ENCODE measurements around the gene TMEM120A.

TMEM120A gene

GRCh38 chr7:75977743-75978142, 16.7 kb downstream of the TMEM120A start:
- no peak for DNase-seq (ENCODE audit: low read depth)
- TF ChIP-seq, protein P1, sequence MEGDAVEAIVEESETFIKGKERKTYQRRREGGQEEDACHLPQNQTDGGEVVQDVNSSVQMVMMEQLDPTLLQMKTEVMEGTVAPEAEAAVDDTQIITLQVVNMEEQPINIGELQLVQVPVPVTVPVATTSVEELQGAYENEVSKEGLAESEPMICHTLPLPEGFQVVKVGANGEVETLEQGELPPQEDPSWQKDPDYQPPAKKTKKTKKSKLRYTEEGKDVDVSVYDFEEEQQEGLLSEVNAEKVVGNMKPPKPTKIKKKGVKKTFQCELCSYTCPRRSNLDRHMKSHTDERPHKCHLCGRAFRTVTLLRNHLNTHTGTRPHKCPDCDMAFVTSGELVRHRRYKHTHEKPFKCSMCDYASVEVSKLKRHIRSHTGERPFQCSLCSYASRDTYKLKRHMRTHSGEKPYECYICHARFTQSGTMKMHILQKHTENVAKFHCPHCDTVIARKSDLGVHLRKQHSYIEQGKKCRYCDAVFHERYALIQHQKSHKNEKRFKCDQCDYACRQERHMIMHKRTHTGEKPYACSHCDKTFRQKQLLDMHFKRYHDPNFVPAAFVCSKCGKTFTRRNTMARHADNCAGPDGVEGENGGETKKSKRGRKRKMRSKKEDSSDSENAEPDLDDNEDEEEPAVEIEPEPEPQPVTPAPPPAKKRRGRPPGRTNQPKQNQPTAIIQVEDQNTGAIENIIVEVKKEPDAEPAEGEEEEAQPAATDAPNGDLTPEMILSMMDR (IDR thresholded peaks at IDR 0.05; ENCODE audit: low read depth, low read length, missing control alignments), result no peak
- H3K4me3 ChIP-seq (ENCODE audit: low read depth, low read length), result no peak overlapping the region

DNA sequence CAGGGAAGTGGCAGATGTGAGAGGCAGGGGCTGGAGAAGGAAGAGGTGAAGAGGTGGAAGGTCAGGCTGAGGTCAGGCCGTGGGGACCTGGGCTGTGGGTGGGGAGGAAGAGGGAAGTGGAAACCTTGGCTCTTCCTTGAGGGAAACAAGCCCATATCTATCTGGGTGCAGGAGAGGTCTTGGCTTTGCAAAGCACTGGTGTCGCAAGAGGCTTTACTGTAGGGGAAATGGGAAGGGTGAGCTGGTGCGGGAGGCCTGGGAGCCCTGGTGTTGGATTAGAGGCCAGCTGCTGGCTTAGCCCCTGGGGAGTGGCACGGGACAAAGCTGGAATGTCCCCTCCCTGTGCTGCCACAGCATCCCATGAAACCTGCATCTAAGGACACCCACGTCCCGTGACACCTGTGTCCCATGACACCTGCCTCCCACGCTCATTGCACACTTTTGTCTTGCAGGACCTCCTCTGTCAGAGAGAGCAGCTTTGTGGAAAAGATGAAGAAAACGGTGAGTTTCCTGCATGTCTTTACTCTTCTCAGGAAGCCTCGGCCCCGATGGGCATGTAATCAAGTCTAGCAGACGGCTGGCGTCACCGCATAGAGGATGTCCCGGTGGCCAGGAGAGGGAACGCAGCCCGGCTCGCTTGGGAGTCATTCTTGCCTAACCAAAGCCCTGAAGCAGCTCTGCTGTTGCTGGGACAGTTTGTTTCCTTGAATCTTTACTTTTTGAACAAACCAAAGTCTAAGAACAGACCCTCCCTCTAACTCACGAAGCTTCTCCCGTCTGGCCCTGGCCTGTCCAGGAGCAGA, 22.2 kb downstream of the TMEM120A start:
- no peak for DNase-seq (ENCODE audit: low read depth)
- no peak overlapping the region for H3K4me3 ChIP-seq (ENCODE audit: low read depth, low read length)
- TF ChIP-seq, protein P1 (IDR thresholded peaks at IDR 0.05; ENCODE audit: low read depth, low read length, missing control alignments), result peak; percentile 11

GRCh38 chr7:75971309-75971960, 23.0 kb downstream of the TMEM120A start:
- TF ChIP-seq, protein P1 (IDR thresholded peaks at IDR 0.05; ENCODE audit: low read depth, low read length, missing control alignments), result no peak
- H3K4me3 ChIP-seq (ENCODE audit: low read depth, low read length), result no peak overlapping the region
- DNase-seq (ENCODE audit: low read depth), result no peak

- no peak overlapping the region for H3K4me3 ChIP-seq (ENCODE audit: low read depth, low read length)
- TF ChIP-seq, protein P1 (IDR thresholded peaks at IDR 0.05; ENCODE audit: low read depth, low read length, missing control alignments), result no peak
- no peak for DNase-seq (ENCODE audit: low read depth)
Measured at GRCh38 chr7:75969704-75970498, 24.5 kb downstream of the TMEM120A start.

- TF ChIP-seq, protein P1 (IDR thresholded peaks at IDR 0.05; ENCODE audit: low read depth, low read length, missing control alignments), result no peak
- DNase-seq (ENCODE audit: low read depth), result no peak
- H3K4me3 ChIP-seq (ENCODE audit: low read depth, low read length), result no peak overlapping the region
Measured at GRCh38 chr7:75969182-75969581, 25.2 kb downstream of the TMEM120A start.

- no peak overlapping the region for H3K4me3 ChIP-seq (ENCODE audit: low read depth, low read length)
- DNase-seq (ENCODE audit: low read depth), result no peak
- TF ChIP-seq, protein P1 (IDR thresholded peaks at IDR 0.05; ENCODE audit: low read depth, low read length, missing control alignments), result no peak
Measured at GRCh38 chr7:75968561-75969001, 25.8 kb downstream of the TMEM120A start.
